T-cell (primary cell): ENCODE results near the gene CHRNA4. TPM values are rescaled to one million over a fixed set of nuclear protein-coding genes. Genes with fewer than 3 reads are reported as not detected.

Experiments used
- ATAC-seq, 4 experiments: fragments of 200-7000 bp in 3 of 4; fragments of 150-1000 bp in 1 of 4; cut with Tn5 transposase; replicated peaks in 1 of 4; 1 replicate in 3 of 4; 2 replicates in 1 of 4; pipeline ENCODE4 v1.10.0; 2021; ENCODE audit warnings: moderate library complexity in 3 of 4, mild to moderate bottlenecking in 2 of 4, moderate number of reproducible peaks in 1 of 4
- CTCF ChIA-PET, 2 donors: fragments of 300-600 bp; sonication (Branson Sonifier 250); formaldehyde crosslinking; loops; one replicate each; lab custom pipeline; 2022; ENCODE audit warnings: antibody characterized with exemption in 2 of 2; lab: Charles Lee
- POLR2A ChIA-PET, 2 donors: fragments of 300-600 bp; sonication (Branson Sonifier 250); formaldehyde crosslinking; loops; one replicate each; lab custom pipeline; 2022; ENCODE audit warnings: antibody characterized with exemption in 2 of 2; lab: Charles Lee
- DNase-seq, 35 experiments: peaks; one replicate each; pipeline versions ENCODE4 v3.0.0 to v3.0.0-alpha.2; 2013 to 2023
- H3K27ac ChIP-seq: one replicate; pipeline ENCODE4 v1.5.1; 2013; ENCODE audit warnings: low read length
- H3K27me3 ChIP-seq, 2 experiments: replicated peaks in 1 of 2; 1 replicate in 1 of 2; 2 replicates in 1 of 2; pipeline versions ENCODE4 v1.6.1 to v1.7.0; 2013; ENCODE audit warnings: low read length in 1 of 2, mixed read lengths in 1 of 2; ENCODE audit not compliant: control insufficient read depth in 2 of 2, insufficient read depth in 2 of 2; ENCODE audit errors: extremely low read depth in 1 of 2
- H3K36me3 ChIP-seq, 2 donors: 1 replicate in 1 of 2; 2 replicates in 1 of 2; pipeline versions ENCODE4 v1.6.1 to v1.7.0; 2013; ENCODE audit warnings: low read length in 1 of 2; ENCODE audit not compliant: control insufficient read depth in 2 of 2, insufficient read depth in 1 of 2; ENCODE audit errors: extremely low read depth in 1 of 2
- H3K4me1 ChIP-seq, 2 experiments: 1 replicate in 1 of 2; 2 replicates in 1 of 2; pipeline versions ENCODE4 v1.6.1 to v1.7.0; 2013; ENCODE audit warnings: low read length in 2 of 2, mixed read lengths in 1 of 2; ENCODE audit not compliant: insufficient read depth in 2 of 2, control insufficient read depth in 1 of 2; ENCODE audit errors: extremely low read depth in 1 of 2
- H3K4me3 ChIP-seq, 2 donors: 1 replicate in 1 of 2; 2 replicates in 1 of 2; pipeline versions ENCODE4 v1.5.1 to v1.7.0; 2013; ENCODE audit warnings: mild to moderate bottlenecking in 2 of 2, low read length in 1 of 2, moderate library complexity in 1 of 2; ENCODE audit not compliant: control insufficient read depth in 1 of 2; ENCODE audit errors: extremely low read depth in 1 of 2
- H3K9me3 ChIP-seq: 2 replicates; pipeline ENCODE4 v1.7.0; 2013
- H3K27ac Mint-ChIP-seq, 2 donors: one replicate each; pipeline ENCODE4 v1.8.0; 2020 to 2021; ENCODE audit warnings: mild to moderate bottlenecking in 2 of 2, mixed read lengths in 2 of 2
- H3K27me3 Mint-ChIP-seq, 2 donors: one replicate each; pipeline ENCODE4 v1.8.0; 2021 to 2022; ENCODE audit warnings: mixed read lengths in 2 of 2
- H3K36me3 Mint-ChIP-seq: one replicate; pipeline ENCODE4 v1.8.0; 2021; ENCODE audit warnings: mixed read lengths
- H3K4me1 Mint-ChIP-seq, 3 donors: one replicate each; pipeline ENCODE4 v1.8.0; 2020 to 2022; ENCODE audit warnings: mixed read lengths in 3 of 3, mild to moderate bottlenecking in 1 of 3
- H3K4me3 Mint-ChIP-seq, 3 donors: one replicate each; pipeline ENCODE4 v1.8.0; 2020 to 2022; ENCODE audit warnings: mild to moderate bottlenecking in 3 of 3, mixed read lengths in 3 of 3, moderate library complexity in 3 of 3
- H3K9me3 Mint-ChIP-seq, 3 donors: one replicate each; pipeline ENCODE4 v1.8.0; 2020 to 2022; ENCODE audit warnings: mixed read lengths in 3 of 3
- WGBS: methylation state at CpG from one replicate; pipeline ENCODE4 v1.1.5; 2013; ENCODE audit warnings: missing lambda C conversion rate; ENCODE audit not compliant: insufficient coverage; 5-methylcytosine and 5-hydroxymethylcytosine counted together
- total RNA-seq, 35 experiments: library from RNA in 6 of 35; stranded (reverse) in 6 of 35; fragments of 120-200 nt in 1 of 35; gene quantifications; one replicate each; pipeline versions ENCODE4 v1.2.1 to v1.2.4 and lab custom pipeline; 2013 to 2026

Gene CHRNA4
- total RNA-seq, 5 donors from 2014 or later (not counting 1 experiment from before 2014, with no cell fraction given), result not detected

DNA sequence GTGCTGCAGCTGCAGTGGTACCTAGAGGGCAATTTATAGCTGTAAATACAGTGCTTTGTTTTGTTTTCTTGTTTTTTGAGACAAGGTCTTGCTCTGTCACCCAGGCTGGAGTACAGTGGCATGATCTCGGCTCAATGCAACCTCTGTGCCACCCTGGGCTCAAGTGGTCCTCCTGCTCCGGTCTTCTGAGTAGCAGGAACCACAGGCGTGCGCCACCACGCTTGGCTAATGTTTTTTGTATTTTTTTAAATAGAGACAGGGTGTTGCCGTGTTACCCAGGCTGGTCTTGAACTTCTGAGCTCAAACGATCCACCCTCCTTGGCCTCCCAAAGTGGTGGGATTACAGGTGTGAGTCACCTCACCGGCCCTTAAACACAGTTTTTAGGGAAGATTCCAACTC, 26.8 kb downstream of the CHRNA4 start:
- no peak for DNase-seq
- ChIA-PET POLR2A (no interaction called here), CTCF (no interaction called here)
- H3K9me3 ChIP-seq, result no peaks in the 10 kb centered on the region
- peaks cover 6 to 9% (median 7%) of the 10 kb centered on the region in 3 donors for H3K9me3 Mint-ChIP-seq
- H3K4me1 Mint-ChIP-seq, result no peaks in the 10 kb centered on the region
- H3K4me3 ChIP-seq, result no peak overlapping the region
- H3K4me1 ChIP-seq, result no peaks in the 10 kb centered on the region
- H3K27ac ChIP-seq, result no peak overlapping the region
- H3K27me3 ChIP-seq, result peaks cover 0 to 42% of the 10 kb centered on the region in 2 experiments
- no peak for ATAC-seq
- H3K27ac Mint-ChIP-seq, result no peak overlapping the region
- H3K36me3 ChIP-seq, result no peaks in the 10 kb centered on the region
- 71% methylated on average over 1 of the region's 8 CpGs for WGBS
- no peak overlapping the region for H3K4me3 Mint-ChIP-seq
- H3K36me3 Mint-ChIP-seq, result no peaks in the 10 kb centered on the region
- peaks cover 25 to 31% of the 10 kb centered on the region in 2 donors for H3K27me3 Mint-ChIP-seq

GRCh38 chr20:63333241-63333836, 27.8 kb downstream of the CHRNA4 start:
- POLR2A ChIA-PET, result interaction anchor here in 1 of 2 donors (0.6 kb wide), 1 partner anchor 942 kb away, joined by 3 read pairs; no protein-coding TSS in a partner anchor
- Histone ChIP-seq H3K36me3 (no peaks in the 10 kb centered on the region), H3K27me3 (peaks cover 0 to 38% of the 10 kb centered on the region in 2 experiments), H3K4me1 (no peaks in the 10 kb centered on the region), H3K27ac (no peak overlapping the region), H3K9me3 (no peaks in the 10 kb centered on the region), H3K4me3 (no peak overlapping the region)
- Mint-ChIP-seq H3K4me3 (no peak overlapping the region), H3K4me1 (no peaks in the 10 kb centered on the region), H3K9me3 (peaks cover 6 to 9% (median 7%) of the 10 kb centered on the region in 3 donors), H3K36me3 (no peaks in the 10 kb centered on the region), H3K27me3 (peaks cover 24 to 25% of the 10 kb centered on the region in 2 donors), H3K27ac (no peak overlapping the region)
- WGBS, result 86% methylated on average over 17 of the region's 19 CpGs
- ATAC-seq (no peak), DNase-seq (no peak)
- CTCF ChIA-PET, result no interaction called here

- Histone ChIP-seq H3K27me3 (peaks cover 0 to 38% of the 10 kb centered on the region in 2 experiments), H3K4me1 (no peaks in the 10 kb centered on the region), H3K27ac (no peak overlapping the region), H3K9me3 (no peaks in the 10 kb centered on the region), H3K36me3 (no peaks in the 10 kb centered on the region), H3K4me3 (no peak overlapping the region)
- Mint-ChIP-seq H3K9me3 (peaks cover 6 to 9% (median 7%) of the 10 kb centered on the region in 3 donors), H3K36me3 (no peaks in the 10 kb centered on the region), H3K27ac (no peak overlapping the region), H3K4me1 (no peaks in the 10 kb centered on the region), H3K27me3 (peaks cover 20 to 25% of the 10 kb centered on the region in 2 donors), H3K4me3 (no peak overlapping the region)
- DNase-seq, result no peak
- ChIA-PET CTCF (no interaction called here), POLR2A (no interaction called here)
- no peak for ATAC-seq
- 85% methylated on average over 20 of the region's 22 CpGs for WGBS
Observed at GRCh38 chr20:63332488-63333240, 28.5 kb downstream of the CHRNA4 start.

GRCh38 chr20:63331741-63332400, 29.3 kb downstream of the CHRNA4 start:
- no peak for ATAC-seq
- no peaks in the 10 kb centered on the region for H3K36me3 Mint-ChIP-seq
- 93% methylated on average over 6 of the region's 8 CpGs for WGBS
- no peak overlapping the region for H3K27ac ChIP-seq
- H3K9me3 ChIP-seq, result no peaks in the 10 kb centered on the region
- DNase-seq, result no peak
- H3K4me1 ChIP-seq, result peaks cover 0 to 1% of the 10 kb centered on the region in 2 experiments
- ChIA-PET CTCF (no interaction called here), POLR2A (no interaction called here)
- peaks cover 6 to 9% (median 7%) of the 10 kb centered on the region in 3 donors for H3K9me3 Mint-ChIP-seq
- no peak overlapping the region for H3K4me3 ChIP-seq
- no peak overlapping the region for H3K4me3 Mint-ChIP-seq
- peaks cover 0 to 3% (median 1%) of the 10 kb centered on the region in 3 donors for H3K4me1 Mint-ChIP-seq
- H3K36me3 ChIP-seq, result no peaks in the 10 kb centered on the region
- peaks cover 14 to 19% of the 10 kb centered on the region in 2 donors for H3K27me3 Mint-ChIP-seq
- H3K27me3 ChIP-seq, result peaks cover 0 to 38% of the 10 kb centered on the region in 2 experiments
- H3K27ac Mint-ChIP-seq, result no peak overlapping the region

DNA sequence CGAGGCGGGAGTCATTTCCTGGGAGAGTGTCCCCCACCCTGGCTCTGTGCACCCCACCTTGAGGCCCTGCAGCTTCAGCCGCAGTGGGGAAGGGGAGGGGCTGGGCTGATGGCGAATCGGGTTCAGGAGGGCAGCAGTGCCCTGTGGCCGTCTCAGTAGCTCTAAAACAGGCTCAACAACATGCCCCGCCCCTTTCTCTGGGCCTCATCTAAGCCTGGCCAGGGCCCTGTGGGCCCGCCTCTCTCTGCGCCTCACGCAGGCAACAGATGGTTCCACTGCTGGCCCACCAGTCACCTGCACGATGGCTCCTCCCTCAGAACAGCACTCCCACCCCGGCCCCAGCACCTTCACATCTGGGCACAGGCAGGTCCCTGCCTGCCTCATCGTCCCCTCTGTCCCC, 30.2 kb downstream of the CHRNA4 start:
- Histone ChIP-seq H3K4me1 (peaks cover 0 to 10% of the 10 kb centered on the region in 2 experiments), H3K27ac (no peak overlapping the region), H3K9me3 (no peaks in the 10 kb centered on the region), H3K27me3 (peaks cover 0 to 37% of the 10 kb centered on the region in 2 experiments), H3K36me3 (no peaks in the 10 kb centered on the region), H3K4me3 (no peak overlapping the region)
- CTCF ChIA-PET, result no interaction called here
- Mint-ChIP-seq H3K4me1 (peaks cover 0 to 5% (median 2%) of the 10 kb centered on the region in 3 donors), H3K36me3 (no peaks in the 10 kb centered on the region), H3K4me3 (no peak overlapping the region), H3K27me3 (peaks cover 13 to 14% of the 10 kb centered on the region in 2 donors), H3K27ac (no peak overlapping the region), H3K9me3 (peaks cover 6 to 9% (median 7%) of the 10 kb centered on the region in 3 donors)
- POLR2A ChIA-PET, result interaction anchor here in 1 of 2 donors (0.6 kb wide), 1 partner anchor 251 kb away, joined by 3 read pairs; no protein-coding TSS in a partner anchor
- no peak for DNase-seq
- ATAC-seq, result no peak
- 79% methylated on average over 12 of the region's 13 CpGs for WGBS

- 85% methylated on average over 14 of the region's 20 CpGs for WGBS
- Histone ChIP-seq H3K9me3 (no peaks in the 10 kb centered on the region), H3K36me3 (no peaks in the 10 kb centered on the region), H3K4me3 (no peak overlapping the region), H3K4me1 (peaks cover 0 to 18% of the 10 kb centered on the region in 2 experiments), H3K27me3 (peaks cover 0 to 31% of the 10 kb centered on the region in 2 experiments), H3K27ac (no peak overlapping the region)
- H3K27me3 Mint-ChIP-seq, result peaks cover 7 to 8% of the 10 kb centered on the region in 2 donors
- H3K4me1 Mint-ChIP-seq, result peaks cover 0 to 5% (median 2%) of the 10 kb centered on the region in 3 donors
- DNase-seq (no peak), ATAC-seq (no peak)
- no peak overlapping the region for H3K4me3 Mint-ChIP-seq
- peaks cover 6 to 9% (median 7%) of the 10 kb centered on the region in 3 donors for H3K9me3 Mint-ChIP-seq
- POLR2A ChIA-PET, result interaction anchor here in 1 of 2 donors (0.6 kb wide), 1 partner anchor 250 kb away, joined by 3 read pairs; no protein-coding TSS in a partner anchor
- H3K27ac Mint-ChIP-seq, result peak overlapping the region in 1 of 2 donors; percentile 28
- H3K36me3 Mint-ChIP-seq, result no peaks in the 10 kb centered on the region
- CTCF ChIA-PET, result no interaction called here
Observed at GRCh38 chr20:63330084-63330760, 30.9 kb downstream of the CHRNA4 start.
